Stimulated activated naive CD8-positive, alpha-beta T cell treated with anti-CD3 and anti-CD28 coated beads, Interleukin-15, Interleukin-2, amounts not matched to agents 100 U/mL and 50 U/mL, for 24 hours (primary cell): Measurements from ENCODE around the gene C17orf50.

Source experiments
- ATAC-seq: fragments of 150-1000 bp; cut with Tn5 transposase; one replicate; pipeline ENCODE4 v1.10.0; 2021
- DNase-seq: peaks from one replicate; pipeline ENCODE4 v3.0.0; 2021

C17orf50 gene

GRCh38 chr17:35760587-35760986 lies at the start of gene C17orf50:
Gene C17orf50 (plus strand): TSS chr17:35760887. CDS start chr17:35760942, 55 bp downstream.
- ATAC-seq (no peak), DNase-seq (no peak)

DNA sequence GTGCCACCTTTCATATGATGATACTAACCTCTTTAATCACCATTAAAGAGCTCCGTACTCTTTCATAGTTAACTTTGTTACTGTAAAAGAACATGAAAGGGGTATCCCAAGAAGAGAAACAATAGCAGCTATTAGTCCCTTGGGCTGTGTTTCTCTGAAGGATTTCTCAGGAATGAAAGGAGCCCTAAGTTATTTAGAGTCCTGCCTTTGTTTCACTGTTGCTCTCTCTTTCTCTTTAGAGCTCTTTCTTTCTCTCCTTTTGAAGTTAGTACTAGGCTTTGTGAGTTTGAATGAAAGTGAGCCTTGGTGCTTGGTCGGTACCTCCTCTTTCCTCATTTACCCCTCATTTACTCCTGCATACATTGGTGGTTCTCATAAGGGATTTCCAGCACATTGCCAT lies 49.7 kb upstream of the C17orf50 start:
- DNase-seq (no peak), ATAC-seq (no peak)

DNA sequence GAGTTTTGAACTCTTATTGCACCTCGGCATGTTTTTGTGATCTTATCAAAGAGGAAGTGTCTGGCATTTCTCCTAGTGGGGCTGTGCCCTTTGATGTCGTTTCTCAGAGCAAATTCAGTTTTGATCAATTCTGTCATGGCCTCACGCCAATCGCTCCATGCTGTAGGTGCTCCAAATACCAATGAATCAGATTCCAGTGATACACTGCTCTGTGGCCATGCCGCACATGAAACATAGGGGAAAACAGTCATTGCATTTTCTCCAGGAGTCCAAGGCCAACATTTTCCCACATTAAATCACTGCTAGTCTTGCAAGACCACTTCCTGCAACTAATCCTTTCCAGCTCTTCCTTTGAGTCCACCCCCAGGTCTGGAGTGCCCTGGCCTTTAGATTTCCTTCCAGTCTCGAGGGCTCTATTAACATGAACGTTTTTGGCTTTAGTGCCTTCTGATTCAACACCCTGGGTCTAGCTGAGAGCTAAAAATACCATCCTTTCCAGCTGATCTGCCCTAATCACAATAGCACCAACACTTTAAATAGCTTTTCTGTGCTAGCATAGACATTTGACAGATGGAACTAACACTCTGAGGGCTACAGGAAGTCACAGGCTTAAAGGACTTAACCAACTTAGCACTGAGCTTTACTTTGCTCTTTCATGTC lies 47.5 kb upstream of the C17orf50 start:
- ATAC-seq (peak; percentile 44), DNase-seq (no peak)

DNA sequence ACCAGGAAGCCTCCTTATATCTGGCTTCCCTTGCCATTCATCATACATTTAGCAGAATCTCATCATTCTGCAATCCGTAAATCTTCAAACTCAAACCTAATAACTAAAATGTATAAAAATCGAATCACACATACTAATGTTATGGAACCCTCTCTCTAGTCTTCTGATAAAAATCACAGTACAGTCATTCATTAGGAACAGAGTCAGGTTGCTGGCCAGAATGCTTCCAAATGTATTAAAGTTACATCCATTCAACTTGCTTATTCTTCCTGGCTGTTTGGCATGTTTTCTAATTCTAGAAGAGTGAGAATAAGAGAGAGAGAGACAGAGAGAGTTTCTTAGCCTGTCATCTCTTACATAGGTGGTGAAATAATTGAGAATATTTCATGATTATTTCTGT lies 45.7 kb upstream of the C17orf50 start:
- ATAC-seq, result no peak

DNA sequence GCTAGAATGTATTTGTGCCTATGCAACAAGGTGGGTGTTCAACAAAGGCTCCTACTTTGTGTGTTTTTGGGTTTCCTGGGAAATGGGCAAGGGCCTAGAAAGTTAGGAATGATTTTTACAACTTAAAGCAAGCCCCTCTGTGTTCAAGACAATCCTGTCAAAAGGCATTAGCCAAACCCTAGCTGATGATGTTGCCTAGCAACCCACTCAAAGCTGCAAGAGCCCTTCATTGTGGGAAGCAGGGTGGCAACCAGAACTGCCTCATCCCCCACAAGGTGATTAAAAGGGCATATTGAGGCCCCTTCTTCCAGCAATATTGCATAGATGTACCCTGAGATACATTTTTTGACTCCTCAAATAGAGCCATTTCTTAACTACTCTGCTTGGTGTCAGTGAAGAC lies 45.3 kb upstream of the C17orf50 start:
- no peak for ATAC-seq
- DNase-seq, result no peak

More for the DNA sequence above, 45.7 kb upstream of the C17orf50 start:
- DNase-seq, result no peak

DNA sequence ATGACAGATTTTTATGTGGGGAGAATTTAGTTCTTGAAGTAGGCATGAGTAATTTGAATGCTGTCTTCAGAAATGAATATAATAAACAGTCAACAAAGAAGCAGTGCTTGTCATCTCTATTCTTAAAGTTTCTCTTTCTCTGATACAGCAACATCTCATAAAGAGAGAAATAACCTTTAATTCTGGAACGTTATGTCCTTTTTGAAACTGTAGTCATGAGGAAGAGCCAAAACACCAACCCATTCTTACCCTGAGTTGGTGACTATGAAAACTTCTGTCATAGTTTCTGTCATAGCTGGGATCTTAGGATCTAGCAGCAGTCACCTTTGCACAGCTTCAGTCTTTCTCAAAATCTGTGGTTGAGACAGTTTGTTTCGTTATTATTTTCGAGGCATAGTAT lies 44.5 kb upstream of the C17orf50 start:
- ATAC-seq, result no peak
- DNase-seq, result no peak

- ATAC-seq (no peak), DNase-seq (no peak)
Measured at GRCh38 chr17:35716897-35717465, 43.7 kb upstream of the C17orf50 start.

GRCh38 chr17:35717475-35717874 lies 43.2 kb upstream of the C17orf50 start:
- no peak for DNase-seq
- ATAC-seq, result no peak

GRCh38 chr17:35723735-35724134 lies 37.0 kb upstream of the C17orf50 start:
- no peak for DNase-seq
- ATAC-seq, result no peak

GRCh38 chr17:35725058-35725457 lies 35.6 kb upstream of the C17orf50 start:
- ATAC-seq (no peak), DNase-seq (no peak)

DNA sequence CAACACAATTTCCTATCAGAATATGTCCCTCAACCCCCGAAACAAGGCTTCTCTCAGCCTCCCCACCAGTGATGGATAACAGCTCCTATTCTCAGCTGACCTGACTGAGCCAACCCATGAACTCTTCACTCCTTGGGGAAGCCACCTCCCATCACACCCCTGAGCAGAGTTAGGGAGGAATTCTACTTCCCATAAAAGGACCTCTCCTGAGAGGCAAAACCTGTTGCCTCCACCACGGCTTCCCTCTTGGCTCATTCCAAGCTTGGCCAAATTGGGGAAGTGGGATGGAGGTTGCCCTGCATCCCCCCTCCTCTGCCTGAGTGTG lies 34.9 kb upstream of the C17orf50 start:
- DNase-seq (no peak), ATAC-seq (no peak)

GRCh38 chr17:35726127-35726952 lies 34.3 kb upstream of the C17orf50 start:
- ATAC-seq (no peak), DNase-seq (no peak)

GRCh38 chr17:35726953-35727460 lies 33.7 kb upstream of the C17orf50 start:
- DNase-seq (no peak), ATAC-seq (no peak)

- ATAC-seq (no peak), DNase-seq (no peak)
Measured at GRCh38 chr17:35727635-35728034, 33.1 kb upstream of the C17orf50 start.

DNA sequence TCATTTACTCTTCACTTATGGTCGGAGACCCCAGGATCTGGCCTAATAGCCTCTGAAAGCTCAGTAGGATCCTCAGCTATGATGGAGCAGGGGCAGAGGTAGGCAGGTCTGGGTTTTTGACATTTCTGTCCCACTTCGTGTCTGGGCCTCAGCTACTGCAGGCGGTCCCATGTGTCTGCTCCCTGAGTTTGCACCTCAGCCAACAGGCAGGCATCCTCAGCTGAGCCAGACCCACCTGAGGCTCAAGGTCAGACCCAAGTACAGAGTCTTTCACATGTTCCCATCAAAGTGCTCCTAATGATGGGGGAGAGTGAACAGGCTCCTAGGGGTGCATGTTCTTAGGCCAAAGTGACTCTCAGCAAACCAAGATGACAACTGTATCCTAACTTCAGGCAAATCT lies 32.1 kb upstream of the C17orf50 start:
- no peak for DNase-seq
- ATAC-seq, result no peak

DNA sequence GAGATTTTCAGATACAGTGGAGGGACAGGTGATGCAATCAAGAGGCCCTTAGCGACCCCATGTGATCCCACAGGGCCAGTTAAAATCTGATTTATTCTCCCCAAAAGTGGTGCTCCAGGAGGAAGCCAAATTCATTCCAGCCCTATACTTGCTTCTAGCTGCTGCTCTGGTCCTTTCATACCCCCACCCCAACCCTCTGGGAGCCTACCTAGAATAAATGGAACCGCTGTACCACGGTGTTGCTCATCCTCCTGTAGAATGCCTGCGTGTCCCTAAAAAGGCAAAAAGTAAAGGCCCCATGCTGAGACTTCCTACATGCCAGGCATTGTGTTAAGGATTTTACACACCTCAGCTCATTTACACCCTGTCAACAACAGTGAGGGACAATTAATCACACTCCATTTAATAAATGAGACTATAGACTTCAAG lies 31.3 kb upstream of the C17orf50 start:
- DNase-seq, result no peak
- no peak for ATAC-seq

- no peak for ATAC-seq
- DNase-seq, result no peak
Measured at GRCh38 chr17:35730400-35731005, 30.2 kb upstream of the C17orf50 start.

DNA sequence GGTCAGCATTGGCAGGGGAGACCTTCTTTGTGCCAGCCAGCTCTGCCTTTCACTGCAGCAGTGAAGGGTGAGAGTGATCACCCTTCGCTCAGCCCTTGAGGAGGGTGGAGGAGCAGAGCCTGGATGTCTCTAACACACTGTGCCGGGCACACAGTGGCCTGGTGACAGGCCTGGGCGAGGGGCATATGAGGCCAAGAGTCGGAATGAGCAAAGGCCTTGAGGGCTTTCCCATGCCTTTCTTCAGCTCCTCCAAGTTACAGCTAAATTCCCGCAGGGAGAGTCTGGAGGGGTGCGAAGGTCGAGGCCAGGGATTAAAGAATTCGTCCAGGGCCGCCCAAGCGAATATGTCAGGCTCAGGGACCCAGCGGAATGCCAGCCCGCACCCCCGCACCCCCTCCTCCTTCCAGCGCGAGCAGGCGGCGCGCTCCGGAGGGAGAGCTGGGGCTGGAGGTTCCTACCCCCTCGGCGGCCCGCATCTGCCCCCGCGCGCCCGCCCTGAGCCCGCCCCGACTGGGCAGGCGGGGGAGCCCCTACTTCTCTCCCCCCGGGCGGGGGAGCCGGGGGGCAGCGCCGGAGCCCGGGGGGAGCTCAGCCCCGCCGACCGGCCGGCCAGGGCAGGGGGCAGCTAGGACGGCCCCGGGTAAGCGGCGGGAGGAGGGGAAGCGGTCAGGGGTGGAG lies 29.3 kb upstream of the C17orf50 start, which contains the start of gene RASL10B:
RASL10B (plus strand) TSS at position 401 of the 678 bp plus-strand sequence. CDS start 3,546 bp downstream, outside the sequence.
- peak; percentile 74 for ATAC-seq
- DNase-seq, result peak; percentile 69

GRCh38 chr17:35731917-35732805 lies 28.5 kb upstream of the C17orf50 start:
- DNase-seq (no peak), ATAC-seq (no peak)

GRCh38 chr17:35732806-35733136 lies 27.9 kb upstream of the C17orf50 start:
- ATAC-seq (no peak), DNase-seq (no peak)

DNA sequence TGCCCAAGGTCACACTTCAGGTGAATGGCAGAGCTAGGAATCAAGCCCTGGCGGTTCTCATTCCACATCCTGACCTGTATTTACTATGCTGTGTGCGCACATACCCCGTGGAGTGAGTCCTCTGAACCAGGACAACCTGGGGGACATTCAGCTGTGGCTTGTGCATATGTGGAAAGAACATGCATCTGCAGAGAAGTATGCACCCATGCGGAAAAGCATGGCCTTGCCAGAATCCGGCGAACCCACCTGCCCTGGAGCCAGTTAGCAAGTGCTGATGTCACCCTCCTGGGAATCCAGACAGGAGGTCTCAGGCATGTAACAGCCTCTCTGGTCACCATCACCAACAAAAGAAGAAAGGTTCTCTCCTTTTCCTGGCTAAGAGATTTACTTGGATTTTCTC lies 27.3 kb upstream of the C17orf50 start:
- ATAC-seq, result no peak
- no peak for DNase-seq
